K562 (cell line): ENCODE measurements around the gene RPL22. TPM values are rescaled to one million over a fixed set of nuclear protein-coding genes. Genes with fewer than 3 reads are reported as not detected.
A peak's percentile ranks its signal among the peaks of the same experiment; 100 is the strongest.

Experiments used
- ATAC-seq: fragments of 200-7000 bp; cut with Tn5 transposase; 3 replicates; pipeline ENCODE4 v1.9.1; 2020; ENCODE audit warnings: moderate library complexity
- BruUV-seq: library from RNA; stranded (reverse); fragments of 400-500 nt; replicated peaks from 2 replicates; lab custom pipeline; 2021; lab: Mats Ljungman, UMichigan
- CTCF ChIA-PET: fragments of 300-600 bp; formaldehyde crosslinking; extraction: SDS; loops from one replicate; lab custom pipeline; 2021; ENCODE audit warnings: low intra/inter-chr PET ratio; lab: Yijun Ruan, JAX
- POLR2A ChIA-PET: fragments of 300-600, 350-650 bp; sonication (Branson Sonifier 250); formaldehyde crosslinking; extraction: SDS; loops from one replicate; lab custom pipeline; 2021; ENCODE audit warnings: antibody characterized with exemption, inconsistent platforms; lab: Yijun Ruan, JAX
- DNase-seq, 4 experiments: peaks; one replicate each; pipeline versions ENCODE4 v3.0.0 to v3.0.0-alpha.2; 2011 to 2018; ENCODE audit warnings: low spot score in 3 of 4, mixed read lengths in 3 of 4; ENCODE audit errors: extremely low read depth in 1 of 4
- FAIRE-seq: peaks from 2 replicates; lab custom pipeline; 2011; peaks lifted over from hg19 to GRCh38; lab: Jason Lieb, UNC
- H2AFZ ChIP-seq: 2 replicates; pipeline ENCODE4 v1.6.0; 2011; ENCODE audit warnings: low read depth, low read length, control low read depth, inconsistent platforms
- H3K27ac ChIP-seq: fragments of 200-600 bp; 3 replicates; pipeline ENCODE4 v1.8.0; 2011; ENCODE audit warnings: low read depth, mild to moderate bottlenecking, control low read depth, inconsistent platforms, low read length, moderate library complexity, mixed read lengths; ENCODE audit errors: extremely low read depth
- H3K27me3 ChIP-seq, 2 experiments: fragments of 300-600 bp in 1 of 2; 2 replicates in 1 of 2; 3 replicates in 1 of 2; pipeline versions ENCODE4 v1.6.0 to v1.8.0; 2011; ENCODE audit warnings: inconsistent platforms in 2 of 2, low read length in 2 of 2, mild to moderate bottlenecking in 1 of 2, mixed read lengths in 1 of 2, moderate library complexity in 1 of 2; ENCODE audit not compliant: control insufficient read depth in 2 of 2, insufficient read depth in 2 of 2
- H3K36me3 ChIP-seq: fragments of 300-600 bp; 3 replicates; pipeline ENCODE4 v1.8.0; 2011; ENCODE audit warnings: mild to moderate bottlenecking, low read length, inconsistent platforms; ENCODE audit not compliant: control insufficient read depth, insufficient read depth
- H3K4me1 ChIP-seq, 2 experiments: fragments of 200-600 bp in 1 of 2; replicated peaks in 1 of 2; 2 replicates in 1 of 2; 3 replicates in 1 of 2; pipeline versions ENCODE4 v1.5.1 to v1.8.0; 2011; ENCODE audit warnings: inconsistent platforms in 2 of 2, low read length in 2 of 2, mild to moderate bottlenecking in 1 of 2, mixed read lengths in 1 of 2, moderate library complexity in 1 of 2; ENCODE audit not compliant: control insufficient read depth in 2 of 2, insufficient read depth in 2 of 2
- H3K4me2 ChIP-seq: 2 replicates; pipeline ENCODE4 v1.6.1; 2011; ENCODE audit warnings: low read length, control low read depth, inconsistent platforms, mixed read lengths; ENCODE audit not compliant: insufficient read depth
- H3K4me3 ChIP-seq: fragments of 200-600 bp; sonication (generic), shearing (Covaris generic); 2 replicates; pipeline ENCODE4 v1.5.1; 2016; ENCODE audit warnings: control low read depth, inconsistent platforms
- H3K79me2 ChIP-seq: fragments of 200-600 bp; 3 replicates; pipeline ENCODE4 v1.8.0; 2011; ENCODE audit warnings: low read length, inconsistent platforms; ENCODE audit not compliant: control insufficient read depth, insufficient read depth
- H3K9ac ChIP-seq, 2 experiments: 2 replicates each; pipeline versions ENCODE4 v1.6.0 to v1.6.1; 2011; ENCODE audit warnings: low read depth in 2 of 2, low read length in 2 of 2, control low read depth in 1 of 2, inconsistent platforms in 1 of 2, mild to moderate bottlenecking in 1 of 2, mixed read lengths in 1 of 2; ENCODE audit not compliant: insufficient read depth in 1 of 2
- H3K9me1 ChIP-seq: one replicate; pipeline ENCODE4 v1.6.0; 2011; ENCODE audit warnings: inconsistent platforms, mild to moderate bottlenecking, low read length, moderate library complexity; ENCODE audit not compliant: control insufficient read depth, insufficient read depth
- H3K9me3 ChIP-seq: replicated peaks from 2 replicates; pipeline ENCODE4 v1.5.1; 2011; ENCODE audit warnings: low read depth, low read length, inconsistent platforms; ENCODE audit not compliant: control insufficient read depth, insufficient read depth
- H4K20me1 ChIP-seq: replicated peaks from 2 replicates; pipeline ENCODE4 v1.6.1; 2011; ENCODE audit warnings: low read length, inconsistent platforms, mixed read lengths; ENCODE audit not compliant: control insufficient read depth, insufficient read depth
- ARID2 ChIP-seq: fragments of 450-650 bp; IDR thresholded peaks from 2 replicates; pipeline ENCODE4 v1.6.1; 2017; ENCODE audit warnings: antibody characterized with exemption, mild to moderate bottlenecking
- ARID3A ChIP-seq: IDR thresholded peaks from 2 replicates; pipeline ENCODE4 v1.6.1; 2012; ENCODE audit warnings: low read depth, low read length, improper control_type of control experiment, borderline replicate concordance
- NR2C2 ChIP-seq, 2 experiments: fragments of 200-800 bp in 1 of 2; sonication (Bioruptor generic) in 1 of 2; sonication (generic) in 1 of 2; formaldehyde crosslinking in 1 of 2; IDR thresholded peaks; 2 replicates each; pipeline versions ENCODE4 v1.6.1 to v1.8.0; 2016 to 2022; ENCODE audit warnings: mild to moderate bottlenecking in 1 of 2, missing compliant biosample characterization in 1 of 2, missing genetic modification characterization in 1 of 2, missing genetic modification reagents in 1 of 2
- SAP30 ChIP-seq: fragments of 200-600 bp; sonication (generic); IDR thresholded peaks from 2 replicates; pipeline ENCODE4 v1.6.1; 2012; ENCODE audit warnings: borderline replicate concordance, low read depth, mild to moderate bottlenecking, moderate library complexity, low read length, control low read depth, inconsistent platforms; ENCODE audit not compliant: insufficient read depth, poor library complexity, severe bottlenecking
- U2AF1 ChIP-seq: fragments of 200-400 bp; formaldehyde crosslinking; optimal IDR thresholded peaks from 2 replicates; pipeline ENCODE3; 2017; ENCODE audit warnings: mild to moderate bottlenecking, low read depth, low read length, moderate library complexity
- ZNF395 ChIP-seq: fragments of 200-800 bp; sonication (Bioruptor generic); IDR thresholded peaks from 2 replicates; pipeline ENCODE4 v1.6.1; 2017; ENCODE audit warnings: missing genetic modification characterization, missing compliant biosample characterization
- WGBS: fragments of 100-300 bp; shearing (Covaris generic); methylation state at CpG from one replicate; pipeline ENCODE4 v1.1.6; 2016; ENCODE audit warnings: low coverage, mixed read lengths; ENCODE audit not compliant: insufficient coverage; ENCODE audit errors: missing lambda C conversion rate; 5-methylcytosine and 5-hydroxymethylcytosine counted together
- in situ Hi-C: fragments of 300-500 bp; cut with MboI; formaldehyde crosslinking; loops from 4 replicates; pipeline ENCODE4 v1.15.0; 2018; ENCODE audit warnings: inconsistent platforms, mixed read lengths
- intact Hi-C: fragments of 100-400 bp; cut with micrococcal nuclease; formaldehyde crosslinking; loops from 2 replicates; pipeline ENCODE4 v1.14.2; 2022
- polyA plus RNA-seq, 8 experiments: library from polyadenylated mRNA; depleted of rRNA in 4 of 8; stranded (reverse) in 5 of 8; unstranded in 3 of 8; fragments of >200 nt; fragmentation: Nextera tagmentation in 2 of 8; fragmentation: Illumina TruSeq in 1 of 8; extraction: Ambion mirVana in 2 of 8; extraction: Trizol in 1 of 8; gene quantifications; 2 replicates each; pipeline versions ENCODE4 v1.2.1 to v1.2.3, GENCODE V29; 2011 to 2014; ENCODE audit warnings: inconsistent platforms in 1 of 8, missing spikeins in 1 of 8
- total RNA-seq, 7 experiments: library from RNA; depleted of rRNA in 6 of 7; stranded (reverse); fragments of >200 nt in 6 of 7; fragmentation: Illumina TruSeq in 2 of 7; extraction: Trizol in 2 of 7; gene quantifications; 2 replicates each; pipeline versions ENCODE4 v1.2.1 to v1.2.3, GENCODE V29; 2011 to 2021; ENCODE audit warnings: low replicate concordance in 1 of 7

The RPL22 gene
- total and polyA plus RNA-seq, 9 of the 15 experiments (the other 6 are each of a cell fraction or from before 2014, with no cell fraction given), result 467 to 1,165 (median 607) TPM

- Histone ChIP-seq H3K4me1 (peaks cover 14% of the 10 kb centered on the region in 2 experiments; a peak in 4 of 5 replicates), H2AFZ (peak overlapping the region; percentile 73; the same call in 1 of the 2 replicates), H3K9me1 (no peaks in the 10 kb centered on the region), H3K9ac (peak overlapping the region; percentile 99), H3K27ac (peak overlapping the region; percentile 96), H3K9me3 (no peaks in the 10 kb centered on the region), H3K79me2 (peaks cover 67% of the 10 kb centered on the region), H3K4me3 (peak overlapping the region; percentile 99), H3K4me2 (peak overlapping the region; percentile 90), H3K36me3 (peaks cover 54% of the 10 kb centered on the region), H3K27me3 (no peaks in the 10 kb centered on the region), H4K20me1 (peaks cover 5% of the 10 kb centered on the region; the same call in 1 of the 2 replicates)
- POLR2A ChIA-PET, result interaction anchor here (0.6 to 1.7 kb wide), 9 partner anchors 9 to 917 kb away, joined by 3 to 7 read pairs (median 3); partner anchors contain the start of gene ZBTB48
- WGBS, result 1% methylated on average over 27 of the region's 31 CpGs
- BruUV-seq, result TSS peak; percentile 51
- intact Hi-C loops, result loop anchor here (2.0 kb wide), 1 partner anchor 36 kb away; the partner anchor contains the start of gene ICMT
- DNase-seq, result peak in 2 of 4 experiments; percentile 39 to 42
- ATAC-seq, result peak; percentile 64
- FAIRE-seq, result peak; percentile 29
- in situ Hi-C loops, result no loop called here
- CTCF ChIA-PET, result interaction anchor here (0.8 kb wide), 1 partner anchor 63 kb away, joined by 3 read pairs; no protein-coding TSS in a partner anchor
- TF ChIP-seq ARID2, result 0 out of 2 replicates have a peak, but pooled peaks have one; percentile 18
- no peak for TF ChIP-seq NR2C2 (CRISPR knock-in tag; IDR thresholded peaks at IDR 0.05)
- TF ChIP-seq NR2C2 (tag; IDR thresholded peaks at IDR 0.05), result peak; percentile 51; the same call in 1 of the 2 replicates
- TF ChIP-seq ARID3A, result no peak
- TF ChIP-seq SAP30, result peak; percentile 43
- 0 out of 2 replicates have a peak, but pooled peaks have one; percentile 11 for TF ChIP-seq ZNF395
- no peak for TF ChIP-seq U2AF1
Measured at GRCh38 chr1:6198646-6199297, 623 bp downstream of the RPL22 start.
